ELR (cell line): ENCODE results near the gene ALOXE3.

Source experiments
- DNase-seq: peaks from one replicate; pipeline ENCODE4 v3.0.0-alpha.2; 2015; ENCODE audit warnings: low read depth

ALOXE3 gene

DNA sequence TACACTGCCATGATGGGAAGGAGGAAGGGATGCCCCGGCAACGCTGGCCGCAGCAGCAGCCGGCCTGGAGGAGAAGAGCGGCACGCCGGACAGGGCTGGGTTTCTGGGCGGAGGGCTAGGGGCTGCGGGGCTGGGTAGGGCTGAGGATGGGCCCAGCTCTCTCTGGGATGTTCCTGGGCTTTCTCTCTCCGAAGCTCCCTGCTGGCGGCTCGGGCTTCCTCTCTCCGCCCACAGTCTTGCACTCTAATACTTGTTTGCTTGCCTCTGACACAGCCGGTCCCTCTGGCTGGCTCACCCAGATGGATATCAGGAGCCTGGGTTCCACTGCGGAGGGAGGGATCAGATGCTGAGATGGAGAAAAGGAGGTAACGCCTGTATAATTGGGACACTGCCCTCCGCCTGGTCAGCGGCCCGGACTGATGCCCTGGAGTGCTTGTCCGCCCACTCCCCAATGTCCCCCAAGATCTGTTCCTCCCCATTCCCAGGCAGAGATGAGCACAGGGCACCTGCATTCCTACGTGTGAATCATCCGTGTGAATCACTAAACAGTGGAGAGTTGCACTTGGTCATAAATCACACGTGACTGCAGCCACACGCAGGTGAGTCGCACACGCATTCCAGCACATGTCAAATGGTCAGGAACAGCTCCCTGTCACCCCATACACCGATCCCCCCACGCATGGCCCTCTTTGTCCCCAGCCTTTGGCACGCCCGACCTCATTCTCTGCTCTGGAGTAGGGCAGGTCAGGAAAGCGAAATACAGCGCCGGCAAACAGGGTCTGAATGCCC, at the start of gene ALOXE3:
Gene ALOXE3 (minus strand): TSS at position 535 of the 789 bp plus-strand sequence. CDS start 524 bp downstream, at position 11.
- peak; percentile 93 for DNase-seq

DNA sequence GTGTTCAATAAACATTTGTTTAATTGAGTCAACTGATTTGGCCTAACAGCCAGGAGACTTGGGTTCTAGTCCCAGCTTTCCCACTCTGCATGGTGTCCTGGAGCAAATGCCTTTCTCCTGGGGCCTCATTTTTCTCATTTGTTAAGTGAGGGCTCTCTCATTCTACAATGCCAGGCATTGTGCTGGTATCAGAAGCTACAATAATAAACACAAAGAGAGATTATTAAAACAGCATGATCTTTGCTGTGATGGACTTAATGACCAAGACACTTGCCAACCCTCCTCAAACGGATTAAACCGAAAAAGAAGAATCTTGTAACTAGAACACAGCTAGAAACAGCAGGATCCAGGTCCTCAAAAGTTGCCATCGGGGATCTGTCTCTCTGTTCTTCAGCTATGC, 49.2 kb upstream of the ALOXE3 start:
- no peak for DNase-seq

DNA sequence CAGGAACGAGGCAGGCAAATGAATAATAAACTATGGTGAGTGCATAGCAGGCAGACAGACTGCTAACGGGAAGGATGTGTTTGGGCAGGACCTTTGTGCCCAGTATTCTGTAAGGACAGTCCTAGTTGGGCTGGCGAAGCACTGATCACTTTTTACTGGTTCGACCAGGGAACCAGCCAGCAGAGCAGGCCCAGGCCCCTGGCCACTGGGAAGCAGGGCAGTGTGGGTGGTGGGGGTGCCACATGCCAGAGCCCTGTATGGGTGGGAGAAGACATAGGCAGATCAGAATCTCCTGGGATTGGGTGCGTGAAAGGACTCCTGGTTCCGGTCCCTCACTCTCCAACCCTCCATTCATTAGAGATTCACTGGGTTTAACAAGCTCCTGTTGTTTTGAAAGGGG, 48.4 kb upstream of the ALOXE3 start:
- DNase-seq, result no peak

DNA sequence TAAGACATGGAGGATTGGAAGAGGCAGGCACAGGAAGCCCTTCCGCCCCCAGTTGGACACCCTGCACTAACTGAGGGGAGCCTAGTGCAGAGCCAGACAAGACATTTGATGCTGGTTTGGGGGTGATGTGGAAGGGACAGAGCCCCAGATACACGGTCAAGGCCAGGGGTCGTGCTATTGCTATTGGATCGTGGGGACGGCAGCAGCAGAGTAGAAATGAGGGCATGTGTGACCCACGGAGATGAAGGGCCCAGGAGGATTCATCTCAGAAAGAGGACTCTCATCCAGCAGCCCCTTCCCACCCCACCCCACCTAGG, 46.5 kb upstream of the ALOXE3 start:
- DNase-seq, result no peak

DNA sequence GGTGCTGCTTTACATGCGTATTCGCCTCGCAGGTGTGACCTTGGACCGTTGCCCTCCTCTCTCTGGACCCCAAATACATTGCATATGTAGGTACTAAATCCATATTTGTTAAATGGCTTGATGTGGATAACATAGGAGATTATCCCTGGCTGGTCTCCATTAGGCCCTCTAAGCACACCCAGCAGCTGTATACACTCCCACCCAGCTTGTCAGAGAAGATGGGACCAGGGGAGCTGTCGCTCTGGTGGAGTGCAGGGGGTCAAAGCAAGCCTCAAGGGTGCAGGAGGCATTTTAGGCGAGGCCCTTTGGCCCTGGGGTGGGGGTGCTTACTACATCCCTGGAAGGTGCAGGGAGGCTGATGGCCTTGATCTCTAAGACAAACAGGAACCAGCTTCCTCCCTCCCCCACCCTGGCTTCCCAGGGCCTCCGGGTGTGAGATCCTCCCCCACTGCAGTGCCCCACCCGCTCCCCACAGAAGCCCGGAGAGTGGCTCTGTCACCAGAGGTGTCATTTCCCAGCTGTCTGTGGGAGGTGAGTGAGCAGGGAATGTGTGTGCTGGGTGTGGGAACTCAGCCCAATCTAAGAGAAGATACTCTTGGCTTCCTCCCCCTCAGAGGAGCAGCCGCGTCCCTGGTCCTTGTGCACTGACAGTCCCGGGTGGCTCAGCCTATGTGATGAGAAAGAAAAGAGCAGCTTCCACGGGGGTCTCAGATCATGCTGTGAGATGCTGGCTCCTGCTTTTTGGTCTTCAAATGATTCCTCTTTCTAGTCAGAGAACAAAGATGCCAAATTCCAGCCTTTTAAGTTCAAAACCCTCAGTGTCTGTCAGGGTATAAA, 45.9 kb upstream of the ALOXE3 start:
- peak; percentile 50 for DNase-seq

DNA sequence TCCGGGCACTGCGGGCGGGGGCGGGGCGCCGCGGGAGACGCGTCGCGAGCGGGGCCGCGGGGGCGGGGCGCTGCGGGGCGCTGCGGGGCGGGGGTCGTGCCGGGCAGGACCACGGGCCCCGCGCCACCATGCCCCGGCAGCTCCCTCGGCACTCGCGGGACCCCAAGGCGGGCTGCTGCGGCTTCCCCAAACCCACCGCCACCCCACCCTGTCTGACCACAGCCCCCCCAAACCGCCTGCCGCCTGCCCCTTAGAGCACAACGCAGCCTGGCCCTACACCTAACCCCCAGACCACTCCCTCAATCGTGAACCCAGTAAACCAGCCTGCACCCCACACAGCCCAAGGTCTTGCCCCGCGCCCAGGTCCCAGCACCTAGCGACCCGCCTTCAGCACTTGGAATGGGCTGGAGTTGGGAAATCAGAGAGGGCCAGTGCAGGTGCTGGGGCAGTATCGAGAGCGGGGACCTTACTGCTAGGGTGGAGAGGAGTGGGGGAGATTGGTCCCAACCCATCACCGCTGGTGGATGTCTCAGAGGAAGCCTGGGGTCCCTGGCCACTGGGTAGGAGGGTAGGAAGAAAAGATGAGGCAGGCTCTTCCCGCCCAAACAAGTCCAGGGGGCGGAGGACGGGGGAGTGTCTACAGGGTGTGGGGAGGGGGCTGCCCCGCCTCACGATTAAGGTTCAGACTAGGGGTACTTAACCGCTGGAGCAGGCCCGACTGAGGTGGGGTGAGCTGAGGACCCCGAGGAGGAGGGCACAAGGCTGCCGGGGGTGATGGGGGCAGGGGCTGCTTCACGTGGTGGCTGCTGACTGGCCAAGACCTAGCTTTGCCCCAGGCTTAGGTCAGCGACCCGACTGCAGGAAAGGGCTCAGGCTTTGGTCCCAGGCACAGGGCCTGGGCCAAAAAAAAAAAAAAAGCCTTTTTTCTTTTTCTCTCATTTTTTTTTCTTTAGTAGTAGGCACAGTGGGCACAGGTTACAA, 45.0 kb upstream of the ALOXE3 start:
- peak; percentile 28 for DNase-seq

DNA sequence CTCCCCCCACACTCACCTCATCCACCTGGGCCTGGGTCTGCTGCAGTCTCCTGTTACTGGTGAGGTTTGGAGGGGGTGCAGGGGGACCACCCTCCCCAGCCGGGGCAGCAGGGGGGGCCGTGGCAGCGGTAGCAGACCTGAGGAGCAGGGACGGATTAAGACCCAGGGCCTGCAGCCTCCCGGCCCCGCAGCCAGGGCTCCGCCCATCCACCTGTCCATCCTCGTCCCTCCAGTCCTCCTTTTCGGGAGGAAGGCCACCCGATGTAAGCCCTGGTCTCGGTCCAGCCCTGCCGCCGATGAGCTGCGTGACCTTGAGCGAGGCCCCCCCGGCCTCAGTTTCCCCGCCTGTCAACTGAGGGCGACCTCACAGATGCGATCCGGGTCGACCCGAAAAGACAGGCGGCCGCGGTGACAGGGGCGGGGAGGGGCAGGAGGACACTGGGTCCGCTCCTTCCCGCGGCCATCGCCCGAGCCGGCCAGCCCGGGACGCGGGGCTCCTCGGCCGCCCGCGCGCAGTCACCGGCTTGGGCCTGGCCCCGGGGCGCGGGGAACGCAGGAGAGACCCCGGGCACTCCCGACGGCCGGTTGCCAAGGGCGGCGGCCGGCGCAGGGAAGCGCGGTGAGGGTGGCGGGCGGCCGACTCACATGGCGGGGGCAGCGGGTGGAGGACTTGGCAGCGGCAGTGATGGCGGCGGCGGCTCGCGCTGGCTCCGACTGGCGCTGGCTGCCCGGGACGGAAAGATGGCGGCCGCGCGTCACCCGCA, 44.1 kb upstream of the ALOXE3 start, which contains the start of gene VAMP2:
Gene VAMP2 (minus strand): TSS at position 716 of the 764 bp plus-strand sequence. CDS start 69 bp downstream, at position 647.
- DNase-seq, result peak; percentile 78

DNA sequence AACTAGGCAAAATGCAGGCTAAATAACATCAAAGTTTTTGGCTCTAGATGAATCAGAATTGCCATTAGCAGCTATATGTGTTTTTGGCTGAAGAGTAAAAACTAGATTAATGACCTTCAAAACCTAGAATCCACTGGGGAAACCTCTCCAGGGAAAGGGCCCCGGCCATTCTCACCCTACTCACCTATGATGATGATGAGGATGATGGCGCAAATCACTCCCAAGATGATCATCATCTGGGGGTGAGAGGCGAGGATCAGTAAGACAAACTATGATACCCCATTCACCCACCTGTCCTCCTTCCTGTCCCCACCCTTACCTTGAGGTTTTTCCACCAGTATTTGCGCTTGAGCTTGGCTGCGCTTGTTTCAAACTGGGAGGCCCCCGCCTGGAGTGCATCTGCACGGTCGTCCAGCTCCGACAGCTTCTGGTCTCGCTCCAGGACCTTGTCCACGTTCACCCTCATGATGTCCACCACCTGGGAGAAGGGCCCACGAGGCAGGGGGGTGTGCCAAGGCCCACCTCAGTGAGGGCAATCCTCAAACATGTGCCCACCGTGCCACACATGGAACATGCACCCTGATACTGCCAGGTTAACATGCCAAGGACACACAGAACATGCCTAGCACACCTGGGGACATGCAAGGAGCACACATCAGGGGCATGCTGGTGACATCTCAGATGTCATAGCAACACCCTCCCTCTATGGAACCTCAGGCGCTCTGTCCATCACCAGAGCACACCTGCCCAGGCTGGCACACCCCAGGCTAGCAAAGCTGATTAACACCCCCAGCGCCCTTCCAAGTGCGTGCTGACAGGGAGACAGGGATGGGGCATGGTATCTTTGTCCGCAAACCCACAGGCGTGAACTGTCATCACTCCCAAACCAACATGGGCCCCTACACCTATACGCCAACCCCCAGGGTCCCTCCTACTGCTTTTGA, 43.2 kb upstream of the ALOXE3 start:
- DNase-seq, result no peak

DNA sequence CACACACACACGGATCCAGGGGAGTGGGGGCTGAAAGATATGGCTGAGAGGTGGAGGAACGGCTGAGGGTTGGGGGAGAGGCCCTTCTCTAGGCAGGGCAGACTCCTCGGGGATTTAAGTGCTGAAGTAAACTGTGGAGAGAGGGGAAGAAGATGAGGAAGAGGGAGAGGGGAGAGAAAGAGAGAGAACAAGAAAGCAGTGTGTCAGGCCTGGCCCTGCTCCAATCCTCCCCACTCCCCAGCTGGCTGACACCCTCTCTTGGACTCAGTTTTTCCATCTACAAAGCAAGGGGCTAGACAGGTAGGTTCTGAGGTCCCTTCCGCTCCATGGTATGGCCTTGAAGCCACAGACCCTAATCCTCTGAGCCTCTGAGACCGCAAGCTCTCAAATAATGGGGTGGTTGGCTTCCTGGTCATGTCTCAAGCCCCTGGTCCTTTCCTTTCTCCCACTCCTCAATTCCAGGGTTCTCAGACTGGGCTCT, 42.5 kb upstream of the ALOXE3 start:
- no peak for DNase-seq

DNA sequence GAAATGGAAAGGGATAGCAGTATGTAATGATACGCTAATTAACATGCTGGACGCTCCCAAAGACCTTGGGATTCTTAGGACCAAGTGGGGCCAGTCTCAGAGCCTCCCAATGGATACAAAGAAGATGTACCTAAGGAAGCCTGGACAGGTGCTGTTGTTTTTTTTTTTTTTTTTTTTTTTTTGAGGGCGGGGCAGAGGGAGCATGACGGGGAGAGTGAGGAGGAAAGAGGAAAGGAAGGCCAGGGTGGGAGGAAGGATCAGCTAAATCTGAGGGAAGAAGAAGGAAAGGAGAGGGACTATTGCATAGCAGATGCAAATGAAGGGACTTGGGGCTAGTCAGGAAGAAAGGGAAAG, 41.9 kb upstream of the ALOXE3 start:
- DNase-seq, result no peak

DNA sequence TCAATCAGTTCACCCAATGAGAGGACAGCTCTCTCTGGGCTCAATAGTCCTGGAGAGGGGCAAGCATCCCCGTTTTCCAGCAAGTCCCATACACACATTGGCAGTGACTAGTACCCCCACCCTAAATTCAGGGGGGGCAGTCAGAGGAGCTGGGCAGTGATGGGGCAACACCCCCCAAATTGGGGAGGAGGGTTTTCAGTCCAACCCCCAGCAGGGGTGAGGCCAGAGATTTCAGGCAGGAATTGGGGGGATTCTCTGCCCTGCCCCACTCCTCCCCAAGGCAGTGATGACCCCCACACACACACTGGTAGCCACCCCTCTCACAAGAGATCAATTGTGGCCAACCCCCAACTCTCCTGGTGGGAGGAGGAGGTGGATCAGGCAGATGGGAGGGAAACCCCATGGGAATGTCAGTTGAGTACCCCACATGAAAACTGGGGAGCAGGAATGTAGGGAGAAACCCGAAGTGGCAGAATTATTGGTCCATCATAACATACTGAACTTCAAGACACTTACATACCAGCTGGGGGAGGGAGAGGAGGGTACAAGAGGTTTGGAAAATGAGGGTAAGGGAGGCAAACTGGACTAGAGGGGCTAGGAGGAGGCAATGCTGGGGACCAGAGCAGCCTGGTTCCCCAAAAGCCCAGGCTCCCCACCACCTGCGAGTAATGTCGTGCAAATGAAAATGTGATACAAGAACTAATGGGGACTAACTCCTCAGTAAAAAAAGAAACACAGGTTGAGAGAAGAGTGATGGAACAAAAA, 41.3 kb upstream of the ALOXE3 start:
- no peak for DNase-seq

DNA sequence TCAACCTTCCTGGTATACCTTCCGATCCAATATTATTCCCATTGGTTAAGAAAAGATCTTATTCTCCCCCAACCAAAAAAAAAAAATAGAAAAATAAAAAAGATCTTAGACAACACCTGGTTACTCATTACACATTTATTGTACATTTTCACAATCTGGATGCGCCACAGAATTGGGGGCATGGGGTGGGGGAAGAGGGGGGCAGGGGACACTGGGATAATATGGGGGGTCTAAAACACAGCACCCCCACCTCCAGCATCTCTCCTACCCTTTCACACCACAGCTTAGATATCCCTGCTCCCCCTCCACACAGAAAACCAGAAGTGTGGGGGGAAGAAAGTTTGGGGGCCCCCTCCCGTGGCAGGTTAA, 40.7 kb upstream of the ALOXE3 start:
- DNase-seq, result no peak

DNA sequence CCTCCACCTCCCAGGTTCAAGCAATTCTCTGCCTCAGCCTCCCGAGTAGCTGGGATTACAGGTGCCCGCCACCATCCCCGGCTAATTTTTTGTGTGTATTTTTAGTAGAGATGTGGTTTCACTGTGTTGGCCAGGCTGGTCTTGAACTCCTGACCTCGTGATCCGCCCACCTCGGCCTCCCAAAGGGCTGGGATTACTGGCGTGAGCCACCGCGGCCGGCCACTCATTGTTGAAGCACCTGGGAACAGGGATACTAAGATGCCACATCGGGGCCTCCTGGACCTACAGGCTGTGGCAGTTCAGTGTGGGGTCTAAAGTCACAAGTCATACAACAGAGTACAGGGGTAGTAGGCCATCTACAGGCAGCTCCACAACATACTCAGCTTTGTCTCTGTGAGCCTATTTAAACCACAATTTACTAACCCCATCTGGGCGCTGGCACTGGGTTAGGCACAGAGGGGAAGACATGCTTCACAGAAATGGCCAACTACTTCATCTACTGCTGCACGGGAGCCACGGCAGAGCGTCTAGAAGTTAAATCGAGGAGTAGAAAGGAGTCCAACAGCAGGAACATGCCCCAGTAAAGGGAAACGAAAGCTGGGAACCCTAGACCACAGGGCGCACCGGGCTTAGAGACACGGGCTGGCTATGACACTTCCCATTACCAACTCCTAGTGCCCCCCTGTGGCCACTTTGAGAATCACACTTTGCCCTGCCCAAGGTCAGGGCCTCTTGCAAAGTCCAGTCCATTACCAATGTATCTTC, 40.1 kb upstream of the ALOXE3 start:
- peak; percentile 90 for DNase-seq

DNA sequence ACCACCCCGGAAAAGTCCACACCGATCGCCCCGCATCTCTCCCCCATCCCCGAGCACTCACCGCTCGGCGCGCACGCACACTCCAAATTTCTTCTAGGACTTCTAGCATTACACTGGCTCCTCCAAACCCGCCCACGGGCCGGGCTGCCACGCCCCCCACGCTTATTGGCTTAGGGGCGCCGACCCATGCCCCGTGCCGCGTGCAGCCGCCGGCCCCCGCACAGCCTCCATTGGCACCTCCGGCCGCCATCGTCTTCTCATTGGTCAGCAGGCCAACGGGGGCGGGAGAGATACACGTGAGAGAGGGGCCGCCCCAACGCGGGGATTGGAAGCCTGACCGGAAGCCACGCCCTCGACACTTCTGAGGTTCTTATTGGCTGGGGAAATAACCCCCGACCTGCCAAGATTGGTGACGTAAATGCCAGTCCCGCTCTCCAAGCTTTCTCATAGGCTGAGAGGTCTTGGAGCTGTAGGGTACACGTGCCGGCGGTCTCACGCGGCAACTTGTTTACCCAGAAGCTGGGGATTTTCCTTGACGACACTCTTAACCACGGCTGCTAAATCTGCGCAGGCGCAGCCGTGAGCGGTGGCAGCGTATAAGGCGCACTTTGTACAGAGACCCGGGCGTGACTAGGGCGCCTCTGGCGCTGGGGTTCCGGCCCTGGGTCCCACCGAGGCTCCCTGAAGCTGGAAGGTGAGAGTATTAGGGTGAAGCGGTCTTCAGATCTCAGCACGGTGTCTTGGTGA, 38.1 kb upstream of the ALOXE3 start:
- DNase-seq, result peak; percentile 100

DNA sequence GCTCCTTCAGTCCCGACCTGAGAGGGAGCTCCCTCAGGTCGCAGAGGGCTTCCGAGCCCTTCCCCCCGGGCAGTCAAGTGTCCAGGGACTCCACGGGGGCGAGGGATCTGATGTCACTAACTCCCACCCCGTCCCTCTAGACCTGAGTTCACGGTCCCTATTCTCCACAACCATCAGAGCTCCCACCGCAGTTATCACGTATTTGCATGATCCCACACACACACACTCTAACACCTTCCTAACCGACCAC, 37.6 kb upstream of the ALOXE3 start:
- DNase-seq, result no peak

DNA sequence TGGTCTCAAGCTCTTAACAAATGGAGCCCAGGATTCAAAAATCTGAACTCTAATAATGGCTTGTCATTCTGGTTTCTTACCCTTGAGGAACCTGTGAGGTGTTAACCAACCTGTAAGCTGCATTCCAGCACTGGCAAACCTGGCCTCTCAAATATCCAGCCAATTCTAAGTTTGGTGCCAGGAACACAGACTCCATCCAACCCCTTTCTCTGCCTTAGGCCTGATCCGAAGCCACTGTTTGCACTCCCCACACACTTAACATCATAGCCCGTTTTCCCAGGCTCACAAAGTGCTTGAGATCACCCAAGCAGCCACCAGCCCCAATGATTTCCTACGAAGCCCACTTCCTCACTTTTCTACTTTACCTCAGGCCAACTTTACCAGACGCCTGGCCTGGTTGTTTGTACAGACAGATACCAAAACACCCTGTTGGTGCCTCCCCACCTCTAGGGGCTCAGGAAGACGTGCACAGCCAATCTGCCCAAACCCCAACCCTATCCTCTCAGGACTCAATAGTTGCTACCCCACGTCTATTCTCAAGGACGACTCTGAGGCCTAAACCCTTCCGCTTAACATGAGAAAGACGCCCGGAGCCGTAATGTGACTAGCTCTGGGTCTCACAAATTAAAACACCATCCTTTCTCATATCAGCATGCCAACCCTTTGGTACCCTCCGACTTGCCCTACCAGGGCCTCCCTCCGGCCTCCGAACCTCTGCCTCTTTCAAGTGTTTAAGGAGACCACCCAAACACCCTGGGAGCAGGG, 37.1 kb upstream of the ALOXE3 start:
- DNase-seq, result no peak

DNA sequence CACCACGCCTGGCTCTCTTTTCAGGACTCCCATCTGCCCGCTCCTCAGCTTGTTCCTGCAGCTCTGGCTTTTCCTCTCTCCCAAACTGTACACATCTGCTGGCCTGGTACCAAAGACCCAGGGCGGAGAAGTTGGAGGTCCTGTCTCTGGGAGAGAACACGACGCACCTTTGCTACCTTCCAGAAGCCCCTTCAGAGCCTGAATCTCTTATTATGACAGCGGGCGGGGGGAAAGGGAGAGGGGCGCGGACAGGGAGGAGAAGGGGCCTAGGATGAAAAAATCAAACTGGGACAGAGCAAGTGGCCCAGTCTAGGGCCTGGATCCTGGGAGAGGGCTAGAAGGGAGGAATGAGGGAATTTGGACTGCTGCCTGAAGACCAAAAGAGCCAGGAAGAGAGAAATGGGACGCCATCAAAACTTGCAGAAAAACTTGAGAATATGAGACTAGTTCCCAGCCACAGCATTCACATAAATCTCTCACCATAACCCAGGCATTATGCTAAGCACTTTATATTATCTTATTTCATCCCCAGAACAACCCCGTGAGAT, 36.4 kb upstream of the ALOXE3 start:
- no peak for DNase-seq
